ENCODE data around the gene ENOX1.

Gene ENOX1

GRCh38 chr13:43370842-43371241 is 415.9 kb downstream of the ENOX1 start:
- no peak for DNase-seq (ENCODE audit: low read depth)
- H3K4me3 ChIP-seq (replicated peaks; ENCODE audit: low read depth, low read length), result no peak overlapping the region
- no peak for TF ChIP-seq CTCF (IDR thresholded peaks at IDR 0.05; ENCODE audit: low read length, missing control alignments)

- DNase-seq (ENCODE audit: low read depth), result no peak
- no peak for TF ChIP-seq CTCF (IDR thresholded peaks at IDR 0.05; ENCODE audit: low read length, missing control alignments)
- no peak overlapping the region for H3K4me3 ChIP-seq (replicated peaks; ENCODE audit: low read depth, low read length)
Measured at GRCh38 chr13:43369319-43369718, 417.5 kb downstream of the ENOX1 start.

GRCh38 chr13:43368003-43368402 is 418.8 kb downstream of the ENOX1 start:
- H3K4me3 ChIP-seq (replicated peaks; ENCODE audit: low read depth, low read length), result no peak overlapping the region
- peak; percentile 10 for DNase-seq (ENCODE audit: low read depth)
- TF ChIP-seq CTCF (IDR thresholded peaks at IDR 0.05; ENCODE audit: low read length, missing control alignments), result no peak

- no peak for TF ChIP-seq CTCF (IDR thresholded peaks at IDR 0.05; ENCODE audit: low read length, missing control alignments)
- H3K4me3 ChIP-seq (replicated peaks; ENCODE audit: low read depth, low read length), result no peak overlapping the region
- no peak for DNase-seq (ENCODE audit: low read depth)
Measured at GRCh38 chr13:43365039-43365344, 421.8 kb downstream of the ENOX1 start.

GRCh38 chr13:43364210-43365038 is 422.3 kb downstream of the ENOX1 start:
- no peak for TF ChIP-seq CTCF (IDR thresholded peaks at IDR 0.05; ENCODE audit: low read length, missing control alignments)

GRCh38 chr13:43363156-43363953 is 423.4 kb downstream of the ENOX1 start:
- H3K4me3 ChIP-seq (replicated peaks; ENCODE audit: low read depth, low read length), result no peak overlapping the region
- TF ChIP-seq CTCF (IDR thresholded peaks at IDR 0.05; ENCODE audit: low read length, missing control alignments), result no peak
- DNase-seq (ENCODE audit: low read depth), result peak; percentile 67

More at GRCh38 chr13:43364210-43365038, 422.3 kb downstream of the ENOX1 start:
- peak overlapping the region; percentile 23 for H3K4me3 ChIP-seq (replicated peaks; ENCODE audit: low read depth, low read length)
- DNase-seq (ENCODE audit: low read depth), result peak; percentile 88
